HG02610 (cell line): ENCODE data around the gene B4GALT5.
"Not testable (repeated sequence)": the region's sequence is repeated elsewhere in the genome, so short reads cannot be mapped to it uniquely, and the experiment has no call there.

ENCODE experiments used
- ATAC-seq: cut with Tn5 transposase; IDR thresholded peaks from one replicate; pipeline ENCODE4 v1.9.1; 2021; ENCODE audit warnings: mild to moderate bottlenecking, moderate library complexity; ENCODE audit not compliant: unreplicated experiment

B4GALT5 gene

DNA sequence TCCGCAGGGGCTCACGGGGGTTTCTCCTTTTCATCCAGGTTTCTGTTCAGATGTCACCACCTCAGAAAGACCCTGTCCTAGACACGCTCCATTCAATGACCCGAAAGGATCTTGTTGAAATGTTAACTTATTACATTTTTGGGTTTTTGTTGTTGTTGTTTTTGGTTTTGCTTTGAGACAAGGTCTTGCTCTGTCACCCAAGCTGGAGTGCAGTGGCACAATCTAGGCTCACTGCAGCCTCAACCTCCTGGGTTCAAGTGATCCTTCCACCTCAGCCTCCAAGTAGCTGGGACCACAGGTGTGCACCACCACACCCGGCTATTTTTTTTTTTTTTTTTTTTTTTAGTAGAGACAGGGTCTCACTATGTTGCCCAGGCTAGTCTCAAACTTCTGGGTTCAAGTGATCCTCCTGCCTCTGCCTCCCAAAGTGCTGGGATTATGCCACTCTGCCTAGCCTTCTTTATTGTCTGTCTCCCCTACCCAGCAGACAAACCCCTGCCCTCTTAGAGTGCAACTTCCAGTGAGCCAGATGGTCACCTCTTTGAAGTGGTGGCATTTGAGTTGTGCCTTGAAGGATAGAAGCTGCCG, 102.0 kb downstream of the B4GALT5 start:
- ATAC-seq, result not testable (repeated sequence)

DNA sequence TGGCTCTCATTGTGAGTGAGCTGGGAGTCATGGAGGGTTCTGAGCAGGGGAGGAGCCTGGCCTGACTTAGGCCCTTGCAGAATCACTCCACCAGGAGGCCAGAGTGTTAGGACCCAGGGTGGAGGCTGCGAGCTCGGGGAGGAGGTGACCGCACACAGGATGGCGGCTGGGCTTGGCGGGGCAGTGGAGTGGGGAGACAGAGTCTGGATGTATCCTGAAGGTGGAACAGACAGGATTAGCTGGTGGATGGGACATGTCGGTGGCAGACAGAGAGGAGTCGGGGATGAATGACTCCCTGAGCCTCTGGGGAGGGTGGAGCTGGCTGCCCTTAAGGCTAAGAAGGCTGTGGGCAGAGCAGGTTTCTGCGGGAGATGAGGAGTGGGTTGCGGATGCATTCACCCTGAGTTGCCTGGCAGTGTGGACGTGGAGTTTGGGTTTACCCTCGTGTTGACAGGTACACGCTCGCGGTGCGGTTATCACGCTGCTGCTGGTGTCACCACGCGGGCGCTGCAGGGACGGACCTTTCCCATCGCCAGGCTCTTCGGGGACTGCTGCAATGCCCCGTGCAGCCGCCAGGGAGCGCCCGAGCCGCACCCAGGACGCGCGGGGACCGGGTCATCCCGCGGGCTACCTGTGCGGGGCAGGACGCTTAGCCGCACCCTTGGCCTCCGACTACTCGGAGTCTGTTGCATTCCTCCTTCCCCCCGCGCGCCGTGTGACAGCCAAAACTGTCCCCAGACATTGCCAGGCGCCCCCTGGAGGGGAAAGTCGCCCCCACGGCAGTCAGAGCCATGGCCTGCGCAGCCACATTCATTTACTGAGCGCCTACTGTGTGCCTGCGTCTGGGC, 102.8 kb downstream of the B4GALT5 start:
- ATAC-seq, result peak; percentile 48

- ATAC-seq, result no peak
Observed at GRCh38 chr20:49608752-49609670, 104.7 kb downstream of the B4GALT5 start.

DNA sequence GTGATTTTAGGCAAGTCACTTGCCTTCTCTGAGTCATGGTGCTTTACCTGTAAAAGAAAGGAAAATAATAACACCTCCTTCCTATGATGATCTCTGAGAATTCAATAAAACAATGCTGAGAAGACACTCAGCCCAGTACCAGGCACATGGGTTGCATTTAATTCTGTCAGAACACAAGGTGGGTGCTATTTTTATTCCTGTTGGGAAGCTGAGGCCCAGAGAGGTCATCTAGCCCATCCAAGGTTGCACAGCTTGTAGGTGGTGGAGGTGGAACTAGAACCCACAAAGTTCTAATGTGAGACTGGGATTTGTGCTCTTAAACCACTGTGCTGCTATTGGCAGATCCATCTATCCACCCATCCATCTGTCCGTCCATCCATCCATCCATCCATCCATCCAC, 106.1 kb downstream of the B4GALT5 start:
- no peak for ATAC-seq

DNA sequence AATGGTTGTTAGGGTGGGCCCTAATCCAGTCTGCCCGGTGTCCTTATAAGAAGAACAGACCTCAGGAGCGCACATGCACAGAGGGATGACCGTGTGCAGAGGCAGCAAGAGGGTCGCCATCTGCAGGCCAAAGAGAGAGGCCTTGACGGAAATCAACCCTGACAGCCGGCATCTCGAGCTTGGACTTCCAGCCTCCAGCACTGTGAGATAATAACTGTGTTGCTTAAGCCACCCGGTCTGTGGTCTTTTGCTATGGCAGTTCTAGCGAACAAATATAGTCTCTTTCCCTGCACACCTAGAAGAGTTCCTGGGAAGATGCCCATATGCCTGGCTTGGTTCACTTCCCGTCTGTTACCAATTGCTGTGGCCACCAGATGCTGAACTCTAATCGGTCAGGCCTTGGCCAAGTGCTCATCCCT, 110.5 kb downstream of the B4GALT5 start:
- ATAC-seq, result no peak

DNA sequence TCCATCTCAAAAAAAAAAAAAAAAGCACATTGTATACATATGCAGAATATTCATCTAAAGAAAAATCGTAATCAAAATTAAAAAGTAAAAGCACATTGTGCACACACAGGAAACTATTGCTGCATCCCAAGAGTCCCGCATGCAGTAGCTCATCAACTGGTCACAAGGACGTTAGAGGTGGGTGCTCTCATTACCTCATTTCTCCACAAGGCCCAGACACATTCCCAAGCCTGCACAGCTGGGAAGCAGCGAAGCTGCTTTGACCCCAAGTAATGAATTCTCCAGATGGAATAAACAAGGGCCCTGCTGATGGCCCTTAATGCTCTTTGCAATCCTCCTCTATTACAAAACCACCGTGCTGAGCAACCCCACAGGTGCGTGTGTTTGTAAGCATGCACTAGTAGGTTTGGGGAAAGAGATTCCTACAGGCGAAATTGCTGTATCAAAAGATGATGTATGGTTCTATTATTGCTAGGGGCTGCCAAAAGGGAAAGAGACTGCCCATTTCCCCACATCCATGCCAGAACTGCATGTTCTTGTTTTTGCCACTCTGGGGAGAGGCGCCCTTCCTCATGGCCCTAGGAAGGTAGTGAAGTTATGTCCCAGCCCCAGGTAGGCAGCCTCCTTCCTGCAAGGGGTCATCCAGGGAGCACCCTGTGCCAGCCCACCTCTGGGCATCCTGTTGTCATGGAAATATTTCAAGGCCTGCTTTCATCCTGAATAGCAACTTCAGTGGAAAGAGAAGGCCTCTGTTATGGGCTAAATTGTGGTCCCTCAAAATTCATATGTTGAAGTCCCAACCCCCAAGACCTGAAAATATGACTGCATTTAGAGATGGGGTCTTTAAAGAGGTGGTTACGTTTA, 111.1 kb downstream of the B4GALT5 start:
- no peak for ATAC-seq

DNA sequence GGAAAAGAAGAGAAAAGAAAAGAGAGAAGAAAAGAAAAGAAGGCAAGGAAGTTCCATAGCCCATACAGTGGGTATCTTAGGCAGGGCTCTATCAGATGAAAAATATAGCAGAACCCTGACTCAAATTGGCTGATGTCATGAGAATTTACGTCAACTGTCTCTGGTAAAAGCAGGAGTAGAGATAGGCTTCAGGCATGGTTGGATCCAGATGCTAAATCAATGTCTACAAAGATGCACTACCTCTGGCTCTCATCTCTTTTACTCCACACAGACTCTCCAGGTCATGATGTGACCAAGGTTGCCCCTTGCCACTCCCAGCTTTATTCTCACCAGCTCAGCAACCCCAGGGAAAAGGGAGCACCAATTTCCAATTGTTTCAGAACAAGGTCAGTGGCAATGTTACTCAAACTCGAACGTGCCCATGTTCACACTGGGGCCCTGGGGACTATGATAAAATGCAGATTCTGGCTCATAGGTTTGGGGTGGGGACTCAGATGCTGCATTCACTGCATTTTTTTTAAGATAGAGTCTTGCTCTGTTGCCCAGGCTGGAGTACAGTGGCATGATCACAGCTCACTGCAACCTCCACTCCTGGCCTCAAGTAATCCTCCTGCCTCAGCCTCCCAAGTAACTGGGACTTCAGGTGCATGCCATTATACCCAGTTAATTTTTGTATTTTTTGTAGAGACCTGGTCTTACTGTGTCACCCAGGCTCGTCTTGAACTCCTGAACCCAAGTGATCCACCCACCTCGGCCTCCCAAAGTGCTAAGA, 112.3 kb downstream of the B4GALT5 start:
- ATAC-seq, result no peak

- ATAC-seq, result no peak
Observed at GRCh38 chr20:49599746-49600113, 113.9 kb downstream of the B4GALT5 start.

DNA sequence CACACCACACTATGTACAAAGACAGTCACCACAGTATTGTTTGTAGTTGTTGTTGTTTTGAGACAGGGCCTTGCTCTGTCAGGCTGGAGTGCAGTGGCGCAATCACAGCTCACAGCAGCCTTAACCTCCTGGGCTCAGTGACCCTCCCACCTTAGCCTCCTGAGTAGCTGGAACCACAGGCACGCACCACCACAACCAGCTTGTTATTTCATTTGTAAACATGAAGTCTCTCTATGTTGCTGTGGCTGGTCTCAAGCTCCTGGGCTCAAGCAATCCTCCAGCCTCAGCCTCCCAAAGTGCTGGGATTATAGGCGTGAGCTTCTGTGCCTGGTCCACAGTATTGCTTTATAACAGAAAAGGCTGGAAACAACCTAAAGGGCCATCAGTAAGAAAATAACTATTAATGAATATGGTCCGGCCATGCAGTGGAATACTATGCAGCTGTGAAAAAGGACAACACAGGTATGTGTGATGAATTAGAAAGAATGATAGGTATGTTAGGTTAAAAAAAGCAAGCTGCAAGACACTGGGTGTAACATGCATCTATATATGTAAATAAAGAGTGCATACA, 115.8 kb downstream of the B4GALT5 start:
- no peak for ATAC-seq

DNA sequence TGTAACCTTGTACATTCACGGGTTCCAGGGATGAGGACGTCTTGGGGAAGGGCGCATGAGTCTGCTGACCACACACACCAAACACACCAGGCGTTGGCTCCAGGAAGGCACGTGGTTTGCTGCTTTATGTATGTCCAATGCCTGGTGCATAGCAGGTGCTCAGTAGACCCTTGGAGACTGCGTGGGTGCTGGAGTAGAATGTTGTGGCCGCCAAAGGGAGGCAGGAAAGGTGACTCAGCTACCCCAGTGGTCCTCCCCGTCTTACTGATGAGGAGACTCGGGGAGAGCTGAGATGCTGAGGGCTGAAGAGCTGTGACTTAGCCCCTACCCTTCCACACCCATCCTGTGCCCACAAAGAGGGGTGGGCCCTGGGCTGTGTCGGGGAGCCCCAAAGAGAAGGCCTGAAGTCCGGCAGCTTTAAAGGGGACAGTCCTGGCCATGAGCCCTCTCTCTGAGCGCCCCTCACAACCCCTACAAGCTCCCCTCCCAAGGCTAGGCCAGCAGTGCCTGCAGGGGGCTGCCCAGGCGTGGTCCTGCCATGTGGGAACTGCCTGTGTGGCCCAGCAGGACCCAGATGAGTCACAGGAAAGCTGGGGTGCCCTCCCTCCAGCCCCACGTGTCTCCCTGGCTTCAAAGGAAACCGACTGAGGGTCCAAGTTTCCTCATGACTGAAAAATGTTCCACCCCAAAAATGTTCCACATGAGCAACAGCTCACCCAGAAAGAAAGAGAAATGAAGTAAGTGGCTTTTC, 117.7 kb downstream of the B4GALT5 start:
- ATAC-seq, result no peak

DNA sequence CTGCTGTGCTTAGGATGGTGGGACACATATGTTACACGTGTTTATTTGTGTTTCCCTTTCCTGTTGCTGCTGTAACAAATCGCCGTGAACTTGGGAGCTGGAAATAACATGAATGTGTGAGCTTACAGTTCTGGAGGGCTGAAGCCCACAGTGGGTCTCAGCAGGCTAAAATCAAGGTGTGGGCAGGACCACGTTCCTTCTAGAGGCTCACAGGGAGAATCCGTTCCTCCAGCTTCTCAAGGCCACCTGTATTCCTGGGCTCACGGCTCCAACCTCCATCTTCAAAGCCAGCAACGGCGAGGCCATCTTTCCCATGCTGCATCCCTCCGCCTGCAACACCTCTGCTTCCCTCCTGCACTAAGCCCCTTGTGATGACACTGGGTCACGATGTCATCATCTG, 118.3 kb downstream of the B4GALT5 start:
- ATAC-seq, result no peak

DNA sequence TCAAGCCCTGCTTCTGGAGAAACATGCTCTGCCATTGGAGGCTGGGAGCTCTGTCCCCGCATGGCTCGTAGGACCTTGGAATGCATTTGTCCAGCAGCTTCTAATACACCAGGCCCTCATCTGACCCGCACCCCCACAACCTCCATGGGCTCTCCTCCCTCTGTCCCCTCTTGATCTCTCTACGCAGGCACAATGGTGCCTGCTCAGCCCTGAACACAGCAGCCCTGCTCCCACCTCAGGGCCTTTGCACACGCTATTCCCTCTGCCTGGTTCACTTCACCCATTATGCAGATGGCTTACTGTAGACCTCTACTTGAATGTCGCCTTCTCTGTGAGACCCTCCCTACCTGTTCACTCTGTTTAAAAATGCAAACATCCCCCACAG, 118.8 kb downstream of the B4GALT5 start:
- no peak for ATAC-seq

DNA sequence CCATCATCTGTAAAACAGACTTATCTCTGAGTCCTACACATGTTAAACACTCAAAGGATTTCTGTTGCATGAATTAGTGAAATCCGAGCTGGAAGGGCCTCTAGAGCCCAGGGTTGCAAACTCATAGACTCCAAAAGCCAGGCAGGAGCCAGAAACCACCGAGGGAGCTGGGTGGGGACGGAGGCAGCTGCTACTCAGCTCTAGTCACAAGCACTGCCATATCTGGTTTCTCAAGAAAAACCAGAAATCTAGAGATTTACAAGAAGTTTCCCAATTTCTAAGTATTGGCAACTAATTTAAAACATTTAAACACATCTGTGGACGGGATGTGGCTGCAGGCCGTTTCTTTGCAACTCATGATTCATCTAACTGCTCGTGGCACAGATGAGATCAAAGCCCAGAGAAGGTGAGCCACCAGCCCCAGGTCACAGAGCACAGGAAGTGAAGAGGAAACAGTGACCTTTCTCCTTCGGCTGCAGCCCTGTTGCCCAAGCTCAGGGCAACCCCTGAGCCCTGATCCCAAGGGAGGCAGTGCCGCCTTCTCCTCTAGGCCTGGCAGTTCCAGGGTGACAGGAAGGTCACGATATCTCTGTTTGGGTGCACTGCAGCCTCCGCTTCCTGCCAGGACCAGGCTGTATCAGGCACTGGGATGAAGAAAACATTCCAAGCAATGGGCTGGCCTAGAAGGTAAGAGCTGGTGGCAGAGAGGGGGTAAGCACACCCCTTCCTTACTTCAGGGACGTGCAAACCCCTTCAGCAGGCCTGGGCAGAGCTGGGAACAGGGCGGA, 119.3 kb downstream of the B4GALT5 start:
- ATAC-seq, result no peak

GRCh38 chr20:49593466-49594142, 120.1 kb downstream of the B4GALT5 start:
- ATAC-seq, result no peak

GRCh38 chr20:49592120-49592519, 121.6 kb downstream of the B4GALT5 start:
- no peak for ATAC-seq

DNA sequence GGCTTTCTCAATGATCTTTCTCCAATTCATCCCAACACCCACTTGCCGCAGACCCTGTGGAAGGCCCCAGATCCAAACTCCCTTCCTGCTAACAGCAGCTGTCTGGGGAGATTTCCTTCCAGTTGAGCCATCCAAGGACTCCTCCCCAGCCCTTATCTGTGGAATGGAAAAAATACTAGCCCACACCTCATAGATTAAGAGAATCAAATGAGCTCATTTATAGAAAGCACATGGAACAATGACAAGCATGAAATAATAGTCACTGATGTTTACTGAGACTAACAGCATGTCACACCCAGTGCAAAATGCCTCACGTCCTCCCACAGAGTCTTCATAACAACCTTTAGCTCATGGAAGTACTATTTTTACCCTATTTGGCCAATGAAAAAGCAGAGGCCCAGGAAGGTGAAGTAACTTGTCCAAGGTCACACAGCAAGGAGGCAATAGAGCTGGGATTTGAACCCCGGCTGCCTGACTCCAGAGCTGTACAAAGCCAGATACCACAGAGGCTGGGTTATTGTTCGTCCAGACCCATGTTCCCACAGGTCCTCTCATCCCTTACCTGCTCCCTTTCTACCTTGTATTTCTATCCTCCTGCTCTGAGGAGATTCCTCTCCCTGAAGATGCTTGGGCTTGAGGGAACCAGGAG, 122.3 kb downstream of the B4GALT5 start:
- ATAC-seq, result no peak
